Bronchial epithelial cell (primary cell): ENCODE results near the gene RPS6KA4. TPM values are rescaled to one million over a fixed set of nuclear protein-coding genes. Genes with fewer than 3 reads are reported as not detected.

Experiments used
- DNase-seq: peaks from one replicate; pipeline ENCODE4 v3.0.0-alpha.2; 2010; ENCODE audit warnings: low read depth
- FAIRE-seq: peaks from 2 replicates; lab custom pipeline; 2011; peaks lifted over from hg19 to GRCh38; lab: Jason Lieb, UNC
- H3K27me3 ChIP-seq: 2 replicates; pipeline ENCODE4 v1.5.1; 2011; ENCODE audit warnings: low read length; ENCODE audit not compliant: control insufficient read depth, insufficient read depth
- H3K36me3 ChIP-seq: 2 replicates; pipeline ENCODE4 v1.5.1; 2011; ENCODE audit warnings: low read length; ENCODE audit not compliant: control insufficient read depth, insufficient read depth
- H3K4me3 ChIP-seq: 2 replicates; pipeline ENCODE4 v1.5.1; 2011; ENCODE audit warnings: mild to moderate bottlenecking, low read depth, low read length, control low read depth
- CTCF ChIP-seq: IDR thresholded peaks from 2 replicates; pipeline ENCODE4 v1.5.1; 2011; ENCODE audit warnings: mild to moderate bottlenecking, moderate library complexity, low read length, control low read depth, inconsistent platforms; ENCODE audit not compliant: insufficient read depth, severe bottlenecking
- total RNA-seq: library from RNA; depleted of rRNA; stranded (reverse); fragments of >200 nt; gene quantifications from 2 replicates; pipeline ENCODE4 v1.2.1, GENCODE V29; 2014

RPS6KA4 gene
- total RNA-seq, 1 donor from 2014 or later, result 59.5 TPM

GRCh38 chr11:64334764-64335735 is 23.9 kb upstream of the RPS6KA4 start:
- FAIRE-seq (no peak), DNase-seq (peak; percentile 99)
- Histone ChIP-seq H3K36me3 (no peaks in the 10 kb centered on the region), H3K4me3 (no peak overlapping the region), H3K27me3 (no peaks in the 10 kb centered on the region)
- no peak for TF ChIP-seq CTCF

GRCh38 chr11:64337538-64338249 is 21.3 kb upstream of the RPS6KA4 start:
- Histone ChIP-seq H3K36me3 (no peaks in the 10 kb centered on the region), H3K27me3 (no peaks in the 10 kb centered on the region), H3K4me3 (no peak overlapping the region)
- DNase-seq, result no peak
- TF ChIP-seq CTCF, result no peak
- no peak for FAIRE-seq

GRCh38 chr11:64338716-64339115 is 20.2 kb upstream of the RPS6KA4 start:
- TF ChIP-seq CTCF, result no peak
- Histone ChIP-seq H3K4me3 (no peak overlapping the region), H3K36me3 (no peaks in the 10 kb centered on the region), H3K27me3 (no peaks in the 10 kb centered on the region)
- no peak for DNase-seq
- FAIRE-seq, result no peak

- Histone ChIP-seq H3K36me3 (no peaks in the 10 kb centered on the region), H3K27me3 (no peaks in the 10 kb centered on the region), H3K4me3 (no peak overlapping the region)
- no peak for FAIRE-seq
- TF ChIP-seq CTCF, result no peak
- no peak for DNase-seq
These were observed 19.7 kb upstream of the RPS6KA4 start for GRCh38 chr11:64339286-64339685.

- H3K27me3 ChIP-seq, result no peaks in the 10 kb centered on the region
- no peak for TF ChIP-seq CTCF
- H3K4me3 ChIP-seq, result no peak within 1 kb of the TSS
- DNase-seq (no peak), FAIRE-seq (no peak)
- no peaks in the 10 kb centered on the region for H3K36me3 ChIP-seq
These were observed 19.1 kb upstream of the RPS6KA4 start, which contains the start of gene CCDC88B for GRCh38 chr11:64339754-64340408. Gene CCDC88B, plus strand, starts transcription at chr11:64340204. Its CDS starts 63 bp downstream, at chr11:64340267.
